ENCODE measurements around the gene HDHD5. TPM values are rescaled to one million over a fixed set of nuclear protein-coding genes. Genes with fewer than 3 reads are reported as not detected.

HDHD5 gene
- total and polyA plus RNA-seq, 2 of the 13 experiments (the other 11 are each of a cell fraction or from before 2014, with no cell fraction given) = not detected

DNA sequence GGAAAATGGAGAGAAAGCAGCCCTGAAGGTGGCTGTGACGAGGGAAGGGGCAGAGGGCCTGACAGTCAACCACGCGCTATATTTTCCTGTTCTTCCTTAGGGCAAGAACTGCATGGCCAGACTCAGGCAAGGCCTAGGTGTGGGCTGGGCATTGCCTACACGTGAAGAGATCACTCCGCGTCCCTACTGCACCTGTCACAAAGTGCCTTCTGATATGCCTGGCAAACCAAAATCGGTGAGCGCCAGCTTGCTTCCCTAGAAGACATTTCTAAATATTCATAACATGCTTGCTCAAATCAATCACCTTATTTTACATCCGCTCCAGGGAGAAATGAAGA is 44.2 kb downstream of the HDHD5 start:
- ChIA-PET CTCF (ENCODE audit: low intra/inter-chr PET ratio, low total read pairs) (no interaction called here), POLR2A (no interaction called here)
- 36% methylated on average over 6 of the region's 9 CpGs for WGBS (ENCODE audit: low lambda C conversion rate)
- in situ Hi-C loops (cut with HindIII; ENCODE audit: extremely low pct_ligation_motif_present, low pct_unique_long_range_greater_than_20kb) (no loop called here), intact Hi-C loops (cut with micrococcal nuclease; ENCODE audit: unreplicated experiment) (no loop called here)
- FAIRE-seq (no peak), DNase-seq (ENCODE audit: low spot score) (no peak), ATAC-seq (no peak)
- Histone ChIP-seq H3K9ac (ENCODE audit: insufficient read depth, low read depth, low read length) (no peak overlapping the region), H3K4me1 (ENCODE audit: insufficient read depth, low read length) (no peaks in the 10 kb centered on the region), H3K4me3 (replicated peaks in 1 of 3; ENCODE audit: insufficient read depth in 1 of 3, low read depth in 2 of 3, low read length in 3 of 3) (no peak overlapping the region), H3K9me3 (ENCODE audit: low read length) (no peaks in the 10 kb centered on the region), H3K4me2 (ENCODE audit: low read depth, low read length) (no peak overlapping the region), H4K20me1 (ENCODE audit: insufficient read depth, low read length) (no peaks in the 10 kb centered on the region), H3K36me3 (replicated peaks in 1 of 2; ENCODE audit: control insufficient read depth in 1 of 2, insufficient read depth in 2 of 2, low read length in 2 of 2) (no peaks in the 10 kb centered on the region), H2AFZ (ENCODE audit: low read length) (no peak overlapping the region), H3K27me3 (ENCODE audit: control insufficient read depth in 1 of 2, insufficient read depth in 2 of 2, low read length in 2 of 2) (peaks cover 3 to 29% of the 10 kb centered on the region in 2 experiments; a peak in 4 of 5 replicates), H3K27ac (ENCODE audit: extremely low read length, insufficient read depth, low read length) (no peak overlapping the region), H3K79me2 (ENCODE audit: insufficient read depth, low read length) (no peaks in the 10 kb centered on the region)
- no TSS peak for BruUV-seq (replicated peaks)
- TF ChIP-seq POLR2A (IDR thresholded peaks at IDR 0.05; ENCODE audit: insufficient read depth in 1 of 2, low read depth in 2 of 2, low read length in 2 of 2) = no peak
- no peak for TF ChIP-seq WIZ (CRISPR knock-in tag; IDR thresholded peaks at IDR 0.05)
- TF ChIP-seq XRCC5 (optimal IDR thresholded peaks at IDR 0.05; ENCODE audit: low read length) = no peak
- TF ChIP-seq, protein P1, sequence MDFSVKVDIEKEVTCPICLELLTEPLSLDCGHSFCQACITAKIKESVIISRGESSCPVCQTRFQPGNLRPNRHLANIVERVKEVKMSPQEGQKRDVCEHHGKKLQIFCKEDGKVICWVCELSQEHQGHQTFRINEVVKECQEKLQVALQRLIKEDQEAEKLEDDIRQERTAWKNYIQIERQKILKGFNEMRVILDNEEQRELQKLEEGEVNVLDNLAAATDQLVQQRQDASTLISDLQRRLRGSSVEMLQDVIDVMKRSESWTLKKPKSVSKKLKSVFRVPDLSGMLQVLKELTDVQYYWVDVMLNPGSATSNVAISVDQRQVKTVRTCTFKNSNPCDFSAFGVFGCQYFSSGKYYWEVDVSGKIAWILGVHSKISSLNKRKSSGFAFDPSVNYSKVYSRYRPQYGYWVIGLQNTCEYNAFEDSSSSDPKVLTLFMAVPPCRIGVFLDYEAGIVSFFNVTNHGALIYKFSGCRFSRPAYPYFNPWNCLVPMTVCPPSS (IDR thresholded peaks at IDR 0.05) = no peak
- no peak for TF ChIP-seq ZNF777 (CRISPR knock-in tag; IDR thresholded peaks at IDR 0.05)
- TF ChIP-seq HNRNPUL1 (IDR thresholded peaks at IDR 0.05; ENCODE audit: low read depth, low read length) = no peak
- TF ChIP-seq, protein P2, sequence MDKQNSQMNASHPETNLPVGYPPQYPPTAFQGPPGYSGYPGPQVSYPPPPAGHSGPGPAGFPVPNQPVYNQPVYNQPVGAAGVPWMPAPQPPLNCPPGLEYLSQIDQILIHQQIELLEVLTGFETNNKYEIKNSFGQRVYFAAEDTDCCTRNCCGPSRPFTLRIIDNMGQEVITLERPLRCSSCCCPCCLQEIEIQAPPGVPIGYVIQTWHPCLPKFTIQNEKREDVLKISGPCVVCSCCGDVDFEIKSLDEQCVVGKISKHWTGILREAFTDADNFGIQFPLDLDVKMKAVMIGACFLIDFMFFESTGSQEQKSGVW (CRISPR knock-in tag; IDR thresholded peaks at IDR 0.05; ENCODE audit: borderline replicate concordance) = no peak
- TF ChIP-seq ZNF256 (CRISPR knock-in tag; conservative IDR thresholded peaks at IDR 0.05) = no peak
- TF ChIP-seq ZFYVE20 (CRISPR knock-in tag; IDR thresholded peaks at IDR 0.05; ENCODE audit: borderline replicate concordance, low read depth) = no peak
- no peak for TF ChIP-seq SP1 (IDR thresholded peaks at IDR 0.05)
- no peak for TF ChIP-seq SP1 (CRISPR knock-in tag; IDR thresholded peaks at IDR 0.05)
- no peak for TF ChIP-seq ZNF451 (CRISPR knock-in tag; IDR thresholded peaks at IDR 0.05)
- TF ChIP-seq, protein P3, sequence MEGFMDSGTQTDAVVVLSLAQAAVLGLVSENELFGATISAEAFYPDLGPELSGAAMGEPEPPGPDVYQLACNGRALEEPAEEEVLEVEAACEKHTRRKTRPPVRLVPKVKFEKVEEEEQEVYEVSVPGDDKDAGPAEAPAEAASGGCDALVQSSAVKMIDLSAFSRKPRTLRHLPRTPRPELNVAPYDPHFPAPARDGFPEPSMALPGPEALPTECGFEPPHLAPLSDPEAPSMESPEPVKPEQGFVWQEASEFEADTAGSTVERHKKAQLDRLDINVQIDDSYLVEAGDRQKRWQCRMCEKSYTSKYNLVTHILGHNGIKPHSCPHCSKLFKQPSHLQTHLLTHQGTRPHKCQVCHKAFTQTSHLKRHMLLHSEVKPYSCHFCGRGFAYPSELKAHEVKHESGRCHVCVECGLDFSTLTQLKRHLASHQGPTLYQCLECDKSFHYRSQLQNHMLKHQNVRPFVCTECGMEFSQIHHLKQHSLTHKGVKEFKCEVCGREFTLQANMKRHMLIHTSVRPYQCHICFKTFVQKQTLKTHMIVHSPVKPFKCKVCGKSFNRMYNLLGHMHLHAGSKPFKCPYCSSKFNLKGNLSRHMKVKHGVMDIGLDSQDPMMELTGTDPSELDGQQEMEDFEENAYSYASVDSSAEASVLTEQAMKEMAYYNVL (CRISPR knock-in tag; IDR thresholded peaks at IDR 0.05; ENCODE audit: borderline replicate concordance) = no peak
- no peak for TF ChIP-seq ELF3 (CRISPR knock-in tag; IDR thresholded peaks at IDR 0.05)
- no peak for TF ChIP-seq PAF1 (CRISPR knock-in tag; IDR thresholded peaks at IDR 0.05)
- no peak for TF ChIP-seq MAFK (conservative IDR thresholded peaks at IDR 0.05 in 1 of 2, IDR thresholded peaks at IDR 0.05 in 1 of 2; ENCODE audit: low read length in 2 of 2)
- TF ChIP-seq, protein P4, sequence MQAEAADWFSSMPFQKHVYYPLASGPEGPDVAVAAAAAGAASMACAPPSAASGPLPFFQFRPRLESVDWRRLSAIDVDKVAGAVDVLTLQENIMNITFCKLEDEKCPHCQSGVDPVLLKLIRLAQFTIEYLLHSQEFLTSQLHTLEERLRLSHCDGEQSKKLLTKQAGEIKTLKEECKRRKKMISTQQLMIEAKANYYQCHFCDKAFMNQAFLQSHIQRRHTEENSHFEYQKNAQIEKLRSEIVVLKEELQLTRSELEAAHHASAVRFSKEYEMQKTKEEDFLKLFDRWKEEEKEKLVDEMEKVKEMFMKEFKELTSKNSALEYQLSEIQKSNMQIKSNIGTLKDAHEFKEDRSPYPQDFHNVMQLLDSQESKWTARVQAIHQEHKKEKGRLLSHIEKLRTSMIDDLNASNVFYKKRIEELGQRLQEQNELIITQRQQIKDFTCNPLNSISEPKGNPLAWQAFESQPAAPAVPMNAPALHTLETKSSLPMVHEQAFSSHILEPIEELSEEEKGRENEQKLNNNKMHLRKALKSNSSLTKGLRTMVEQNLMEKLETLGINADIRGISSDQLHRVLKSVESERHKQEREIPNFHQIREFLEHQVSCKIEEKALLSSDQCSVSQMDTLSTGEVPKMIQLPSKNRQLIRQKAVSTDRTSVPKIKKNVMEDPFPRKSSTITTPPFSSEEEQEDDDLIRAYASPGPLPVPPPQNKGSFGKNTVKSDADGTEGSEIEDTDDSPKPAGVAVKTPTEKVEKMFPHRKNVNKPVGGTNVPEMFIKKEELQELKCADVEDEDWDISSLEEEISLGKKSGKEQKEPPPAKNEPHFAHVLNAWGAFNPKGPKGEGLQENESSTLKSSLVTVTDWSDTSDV (CRISPR knock-in tag; IDR thresholded peaks at IDR 0.05) = no peak
- no peak for TF ChIP-seq KDM1A (CRISPR knock-in tag; IDR thresholded peaks at IDR 0.05)
- TF ChIP-seq RBM39 (IDR thresholded peaks at IDR 0.05; ENCODE audit: low read depth, low read length, poor library complexity, severe bottlenecking) = no peak
- no peak for TF ChIP-seq ESRRA (CRISPR knock-in tag; IDR thresholded peaks at IDR 0.05; ENCODE audit: low read depth)
- TF ChIP-seq MTA3 (CRISPR knock-in tag; IDR thresholded peaks at IDR 0.05) = no peak

All from HepG2 (cell line).